Measurements from ENCODE around the gene GLIS2.
"Not testable (repeated sequence)": the region's sequence is repeated elsewhere in the genome, so short reads cannot be mapped to it uniquely, and the experiment has no call there.

The GLIS2 gene

DNA sequence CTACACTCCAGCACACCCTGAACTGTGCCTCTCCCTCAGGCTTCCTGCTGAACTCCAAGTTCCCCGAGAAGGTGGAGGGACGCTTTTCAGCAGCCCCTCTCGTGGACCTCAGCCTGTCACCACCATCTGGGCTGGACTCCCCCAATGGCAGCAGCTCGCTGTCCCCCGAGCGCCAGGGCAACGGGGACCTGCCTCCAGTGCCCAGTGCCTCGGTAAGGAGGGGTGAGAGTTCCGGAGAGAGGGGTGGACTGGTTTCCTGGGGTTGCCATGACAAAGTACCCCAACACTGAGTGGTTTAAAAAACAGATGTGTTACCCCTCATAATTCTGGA lies 17.4 kb downstream of the GLIS2 start:
- in situ Hi-C loops (cut with HindIII; ENCODE audit: low sequenced_read_pairs) = no loop called here

DNA sequence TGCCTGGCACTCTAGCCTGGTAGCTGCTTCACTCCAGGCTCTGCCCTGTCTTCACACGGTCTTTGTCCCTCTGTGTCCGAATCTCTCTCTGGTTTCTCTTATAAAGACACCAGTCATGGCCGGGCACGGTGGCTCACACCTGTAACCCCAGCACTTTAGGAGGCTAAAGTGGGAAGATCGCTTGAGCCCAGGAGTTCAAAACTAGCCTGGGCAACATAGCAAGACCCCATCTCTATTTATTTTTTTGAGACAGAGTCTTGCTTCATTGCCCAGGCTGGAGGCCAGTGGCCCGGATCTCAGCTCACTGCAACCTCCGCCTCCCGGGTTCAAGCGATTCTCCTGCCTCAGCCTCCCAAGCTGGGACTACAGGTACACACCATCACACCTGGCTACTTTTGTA lies 17.8 kb downstream of the GLIS2 start:
- in situ Hi-C loops (cut with HindIII; ENCODE audit: low sequenced_read_pairs) = not testable (repeated sequence)

DNA sequence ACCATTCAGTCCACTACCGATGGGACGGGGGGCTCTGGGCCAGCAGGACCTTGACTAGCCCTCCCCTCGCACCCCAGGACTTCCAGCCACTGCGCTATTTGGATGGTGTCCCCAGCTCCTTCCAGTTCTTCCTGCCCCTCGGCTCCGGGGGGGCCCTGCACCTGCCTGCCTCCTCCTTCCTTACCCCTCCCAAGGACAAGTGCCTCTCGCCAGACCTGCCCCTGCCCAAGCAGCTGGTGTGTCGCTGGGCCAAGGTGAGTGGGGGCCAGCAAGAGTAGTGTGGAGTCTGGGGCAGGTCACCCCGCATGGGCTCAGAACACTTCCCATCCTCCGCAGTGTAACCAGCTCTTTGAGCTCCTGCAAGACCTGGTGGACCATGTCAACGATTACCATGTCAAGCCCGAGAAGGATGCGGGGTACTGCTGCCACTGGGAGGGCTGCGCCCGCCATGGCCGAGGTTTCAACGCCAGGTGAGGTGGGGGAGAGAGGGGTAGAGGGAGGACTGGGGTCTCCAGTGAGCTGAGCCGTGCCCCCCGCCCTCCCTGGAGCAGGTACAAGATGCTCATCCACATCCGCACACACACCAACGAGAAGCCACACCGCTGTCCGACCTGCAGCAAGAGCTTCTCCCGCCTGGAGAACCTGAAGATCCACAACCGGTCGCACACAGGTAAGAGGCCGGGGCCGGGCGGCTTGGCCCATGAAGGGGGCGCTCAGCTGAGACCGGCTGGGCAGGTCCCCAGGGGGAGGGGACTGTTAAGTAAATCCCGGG lies 19.0 kb downstream of the GLIS2 start:
- in situ Hi-C loops (cut with HindIII; ENCODE audit: low sequenced_read_pairs) = no loop called here

DNA sequence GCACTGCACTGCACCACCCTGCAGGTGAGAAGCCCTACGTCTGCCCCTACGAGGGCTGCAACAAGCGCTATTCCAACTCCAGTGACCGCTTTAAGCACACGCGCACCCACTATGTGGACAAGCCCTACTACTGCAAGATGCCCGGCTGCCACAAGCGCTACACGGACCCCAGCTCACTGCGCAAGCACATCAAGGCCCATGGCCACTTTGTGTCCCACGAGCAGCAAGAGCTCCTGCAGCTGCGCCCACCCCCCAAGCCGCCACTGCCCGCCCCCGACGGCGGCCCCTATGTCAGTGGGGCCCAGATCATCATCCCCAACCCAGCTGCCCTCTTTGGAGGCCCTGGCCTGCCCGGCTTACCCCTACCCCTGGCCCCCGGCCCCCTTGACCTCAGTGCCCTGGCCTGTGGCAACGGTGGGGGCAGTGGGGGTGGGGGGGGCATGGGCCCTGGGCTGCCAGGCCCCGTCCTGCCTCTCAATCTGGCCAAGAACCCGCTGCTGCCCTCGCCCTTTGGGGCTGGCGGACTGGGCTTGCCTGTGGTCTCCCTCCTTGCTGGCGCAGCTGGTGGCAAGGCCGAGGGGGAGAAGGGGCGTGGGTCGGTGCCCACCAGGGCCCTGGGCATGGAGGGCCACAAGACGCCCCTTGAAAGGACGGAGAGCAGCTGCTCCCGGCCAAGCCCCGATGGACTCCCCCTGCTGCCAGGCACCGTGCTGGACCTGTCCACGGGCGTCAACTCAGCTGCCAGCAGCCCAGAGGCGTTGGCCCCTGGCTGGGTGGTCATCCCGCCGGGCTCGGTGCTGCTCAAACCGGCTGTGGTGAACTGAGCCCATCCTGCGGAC lies 21.1 kb downstream of the GLIS2 start:
- in situ Hi-C loops (cut with HindIII; ENCODE audit: low sequenced_read_pairs) = no loop called here

DNA sequence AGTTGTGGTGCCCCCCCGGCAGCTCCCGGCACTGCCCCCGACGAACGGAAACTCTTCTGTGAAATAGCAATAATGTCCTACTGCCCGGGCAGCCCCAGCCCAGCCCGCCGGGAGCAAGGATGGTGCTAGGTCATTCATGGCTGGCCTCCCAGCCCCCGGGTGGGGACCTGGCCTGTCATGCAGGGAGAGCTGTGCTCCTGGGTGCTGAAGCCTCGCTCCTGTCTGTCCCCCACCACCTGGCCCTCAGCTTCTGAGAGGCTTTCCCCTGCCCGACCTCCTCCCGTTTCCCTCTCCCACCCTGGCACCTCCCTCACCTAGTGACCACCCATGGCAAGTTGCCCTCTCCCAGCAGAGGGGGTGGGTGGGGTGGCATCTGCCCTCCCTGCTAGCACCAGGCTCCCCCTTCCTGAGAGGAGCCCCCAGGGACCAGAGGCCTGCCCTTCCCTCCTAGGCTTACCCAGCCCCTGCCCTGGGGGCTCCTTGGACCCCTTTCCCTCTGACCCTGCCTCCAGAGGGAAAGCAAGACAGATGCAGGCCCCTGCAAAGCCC lies 21.7 kb downstream of the GLIS2 start:
- in situ Hi-C loops (cut with HindIII; ENCODE audit: low sequenced_read_pairs) = no loop called here

DNA sequence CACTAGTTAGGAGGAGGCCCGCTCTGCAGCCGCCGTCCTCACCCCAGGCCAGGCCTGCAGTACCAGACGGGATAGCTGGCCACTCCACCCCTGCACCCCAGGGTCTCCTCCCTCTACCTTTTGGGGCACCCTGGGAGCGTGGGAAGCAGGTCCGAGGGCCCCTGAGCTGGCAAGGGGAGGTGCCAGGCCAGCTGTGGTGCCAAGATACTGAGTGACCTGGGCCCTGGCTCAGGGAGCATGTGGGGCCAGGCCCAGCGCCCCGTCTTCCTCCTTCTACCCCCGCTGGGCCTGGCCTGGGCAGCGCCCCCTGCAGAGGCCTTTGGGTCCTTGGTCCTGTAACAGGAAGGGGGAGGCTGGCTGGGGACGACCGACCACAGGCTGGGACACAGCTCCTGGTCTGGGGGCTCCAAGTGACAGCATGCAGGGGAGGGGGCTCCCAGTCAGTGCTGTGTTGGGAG lies 22.3 kb downstream of the GLIS2 start:
- in situ Hi-C loops (cut with HindIII; ENCODE audit: low sequenced_read_pairs) = no loop called here

DNA sequence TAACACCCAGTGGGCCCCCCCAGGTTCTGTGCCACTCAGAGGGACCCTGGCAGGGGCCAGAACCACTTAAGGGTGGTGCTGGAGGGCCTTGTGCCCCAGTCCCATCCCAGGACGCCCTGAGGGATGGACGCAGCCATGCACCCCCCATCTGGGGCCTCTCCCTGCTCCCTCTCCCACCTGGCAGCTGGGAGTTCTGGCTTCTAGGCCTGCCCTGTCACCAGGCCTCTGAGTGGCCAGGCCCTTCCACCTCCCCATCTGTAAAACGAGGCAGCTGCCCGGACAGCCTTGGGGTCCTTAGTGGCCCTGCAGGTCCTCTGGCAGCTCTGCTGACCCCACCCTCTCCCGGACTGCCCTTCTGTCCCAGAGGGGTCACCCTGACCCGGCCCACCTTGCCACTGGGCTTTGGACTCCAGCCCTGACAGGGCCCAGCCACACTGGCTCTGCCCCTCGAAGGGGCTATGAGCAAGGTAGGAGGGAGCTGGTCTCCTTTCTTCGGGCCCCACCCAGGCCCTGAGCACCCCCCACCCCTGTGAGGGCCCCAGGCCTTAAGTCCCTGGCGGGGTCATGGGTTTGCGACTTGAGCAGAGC lies 22.9 kb downstream of the GLIS2 start:
- in situ Hi-C loops (cut with HindIII; ENCODE audit: low sequenced_read_pairs) = no loop called here

DNA sequence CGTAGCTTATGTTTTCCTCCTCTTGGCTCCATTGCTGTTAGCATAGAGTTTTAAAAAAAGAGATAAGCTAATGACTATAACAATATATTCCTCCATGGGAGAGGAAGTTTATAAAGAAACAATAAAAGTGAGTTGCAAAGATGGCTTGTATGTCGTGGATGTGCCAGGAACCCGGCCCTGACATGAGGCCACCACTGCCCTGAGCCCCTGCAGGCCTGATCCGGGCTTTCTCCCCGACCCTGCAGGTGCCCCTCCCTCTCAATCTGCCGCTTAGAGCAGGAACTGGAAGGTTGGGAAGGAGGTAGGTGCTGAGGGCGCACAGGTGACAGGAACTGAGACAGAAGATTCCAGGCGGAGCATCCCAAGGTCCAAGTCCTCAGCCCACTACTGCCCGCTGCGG lies 23.6 kb downstream of the GLIS2 start:
- in situ Hi-C loops (cut with HindIII; ENCODE audit: low sequenced_read_pairs) = no loop called here

DNA sequence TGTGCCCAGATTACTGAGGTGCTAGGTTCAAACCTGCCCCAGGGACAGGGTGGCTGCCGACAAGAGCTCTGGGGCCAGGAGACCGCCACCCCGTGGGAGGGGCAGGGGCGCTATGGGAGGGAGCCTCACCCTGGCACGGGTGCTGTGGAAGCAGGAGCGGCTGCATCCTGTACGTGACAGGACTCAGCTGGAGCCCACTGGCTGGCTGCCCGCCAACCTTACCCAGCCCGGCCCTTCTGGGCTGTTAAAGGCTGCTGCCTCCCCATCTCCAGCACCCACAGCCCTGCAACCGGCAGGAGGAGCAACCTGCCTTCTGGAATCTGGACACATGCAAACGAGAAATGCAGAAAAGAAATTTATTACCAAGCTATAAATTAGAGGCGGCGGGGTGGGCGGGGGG lies 24.0 kb downstream of the GLIS2 start:
- in situ Hi-C loops (cut with HindIII; ENCODE audit: low sequenced_read_pairs) = loop anchor here (5.0 to 10.0 kb wide), 2 partner anchors 58 to 105 kb away; no protein-coding TSS in a partner anchor

DNA sequence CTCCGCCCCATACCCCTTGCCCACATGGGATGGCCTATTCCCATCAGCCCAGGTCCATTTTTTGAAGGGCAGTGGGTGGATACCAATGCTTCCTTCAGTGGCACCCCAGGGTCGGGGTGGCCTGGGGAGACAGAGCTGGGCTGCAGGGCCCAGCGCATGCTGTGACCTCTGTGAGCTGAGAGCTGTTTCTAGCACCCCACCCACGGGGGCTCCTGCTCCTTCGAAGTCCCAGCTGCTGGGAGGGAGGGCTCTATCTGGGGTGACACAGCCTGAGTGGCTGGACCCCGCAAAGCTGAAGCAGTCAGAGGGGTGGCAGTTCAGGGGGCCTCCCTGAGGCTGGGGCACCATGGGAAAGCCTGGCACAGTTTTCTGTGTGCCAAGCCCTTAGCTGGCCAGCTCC lies 24.6 kb downstream of the GLIS2 start:
- in situ Hi-C loops (cut with HindIII; ENCODE audit: low sequenced_read_pairs) = loop anchor here (5.0 to 10.0 kb wide), 2 partner anchors 58 to 104 kb away; no protein-coding TSS in a partner anchor

DNA sequence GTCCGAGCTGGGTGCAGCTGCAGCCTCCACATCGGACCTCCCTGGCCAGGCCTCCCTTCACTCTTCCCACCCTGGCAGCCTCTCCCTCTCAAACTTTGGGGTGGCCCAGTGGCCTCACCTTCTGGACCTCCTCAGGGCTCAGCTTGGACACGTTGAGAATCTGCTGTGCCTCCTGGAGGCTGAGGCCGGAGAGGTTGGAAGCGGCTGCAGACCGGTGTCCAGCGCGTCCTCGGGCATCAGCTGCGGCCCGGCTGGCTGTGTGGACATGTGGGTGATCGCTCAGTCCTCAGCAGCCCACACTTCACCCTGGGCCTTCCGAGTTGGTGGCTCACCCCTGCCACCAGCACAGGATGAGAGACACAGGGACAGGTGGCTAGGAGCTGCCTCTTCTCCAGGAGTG lies 25.4 kb downstream of the GLIS2 start:
- in situ Hi-C loops (cut with HindIII; ENCODE audit: low sequenced_read_pairs) = loop anchor here (5.0 to 10.0 kb wide), 2 partner anchors 59 to 104 kb away; no protein-coding TSS in a partner anchor

DNA sequence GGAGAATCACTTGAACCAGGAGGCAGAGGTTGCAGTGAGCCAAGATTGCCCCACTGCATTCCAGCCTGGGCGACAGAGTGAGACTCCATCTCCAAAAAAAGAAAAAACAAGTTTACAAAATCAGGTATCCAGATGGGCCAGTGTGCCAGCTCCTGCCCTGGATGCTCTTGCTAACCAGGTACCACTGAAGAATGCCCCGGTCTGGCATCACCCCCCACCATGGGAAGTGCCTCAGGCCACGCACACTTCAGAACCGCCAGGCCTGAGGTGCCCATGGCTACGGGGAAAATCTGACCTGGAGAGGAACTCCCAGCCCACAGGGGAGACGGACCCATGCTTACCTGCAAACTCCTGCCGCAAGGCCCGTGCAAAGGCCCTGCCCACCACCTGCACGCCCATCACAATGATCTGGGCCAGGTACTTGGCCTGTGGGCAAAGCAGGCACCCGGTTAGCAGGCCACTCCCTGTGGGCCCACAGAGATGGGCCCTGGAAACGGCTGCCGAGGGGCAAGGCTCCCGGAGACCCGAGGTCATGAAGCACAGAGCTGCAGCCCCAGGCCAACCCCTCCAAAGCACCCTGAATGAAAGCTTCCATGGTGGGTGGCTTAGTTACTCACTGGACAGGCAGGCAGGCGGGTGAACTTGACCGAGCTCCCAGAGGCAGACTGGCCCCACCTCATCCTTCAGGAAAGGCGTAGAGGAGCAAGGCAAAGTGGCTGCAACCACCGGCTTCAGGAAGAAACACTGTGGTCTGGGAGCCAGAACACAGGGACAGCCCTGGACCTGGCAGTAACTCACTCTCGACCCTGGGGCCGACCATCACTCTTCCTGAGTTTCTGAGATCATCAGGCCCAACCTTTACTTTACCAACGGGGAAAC lies 27.2 kb downstream of the GLIS2 start:
- in situ Hi-C loops (cut with HindIII; ENCODE audit: low sequenced_read_pairs) = loop anchor here (5.0 to 10.0 kb wide), 2 partner anchors 61 to 102 kb away; no protein-coding TSS in a partner anchor

DNA sequence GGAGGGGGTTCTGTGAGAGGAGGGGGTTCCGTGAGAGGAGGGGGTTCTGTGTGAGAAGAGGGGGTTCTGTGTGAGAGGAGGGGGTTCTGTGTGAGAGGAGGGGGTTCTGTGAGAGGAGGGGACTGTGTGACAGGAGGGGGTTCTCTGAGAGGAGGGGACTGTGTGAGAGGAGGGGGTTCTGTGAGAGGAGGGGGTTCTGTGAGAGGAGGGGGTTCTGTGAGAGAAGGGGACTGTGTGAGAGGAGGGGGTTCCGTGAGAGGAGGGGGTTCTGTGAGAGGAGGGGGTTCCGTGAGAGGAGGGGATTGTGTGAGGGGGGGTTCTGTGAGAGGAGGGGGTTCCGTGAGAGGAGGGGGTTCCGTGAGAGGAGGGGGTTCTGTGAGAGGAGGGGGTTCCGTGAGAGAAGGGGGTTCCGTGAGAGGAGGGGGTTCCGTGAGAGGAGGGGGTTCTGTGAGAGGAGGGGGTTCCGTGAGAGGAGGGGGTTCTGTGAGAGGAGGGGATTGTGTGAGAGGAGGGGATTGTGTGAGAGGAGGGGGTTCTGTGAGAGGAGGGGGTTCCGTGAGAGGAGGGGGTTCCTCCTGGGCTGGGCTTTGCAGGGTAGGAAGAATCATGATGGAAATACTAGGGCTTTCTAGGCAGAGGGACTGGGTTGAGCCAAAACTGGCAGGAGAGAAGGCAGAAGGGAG lies 28.6 kb downstream of the GLIS2 start:
- in situ Hi-C loops (cut with HindIII; ENCODE audit: low sequenced_read_pairs) = loop anchor here (5.0 to 10.0 kb wide), 2 partner anchors 62 to 100 kb away; no protein-coding TSS in a partner anchor

DNA sequence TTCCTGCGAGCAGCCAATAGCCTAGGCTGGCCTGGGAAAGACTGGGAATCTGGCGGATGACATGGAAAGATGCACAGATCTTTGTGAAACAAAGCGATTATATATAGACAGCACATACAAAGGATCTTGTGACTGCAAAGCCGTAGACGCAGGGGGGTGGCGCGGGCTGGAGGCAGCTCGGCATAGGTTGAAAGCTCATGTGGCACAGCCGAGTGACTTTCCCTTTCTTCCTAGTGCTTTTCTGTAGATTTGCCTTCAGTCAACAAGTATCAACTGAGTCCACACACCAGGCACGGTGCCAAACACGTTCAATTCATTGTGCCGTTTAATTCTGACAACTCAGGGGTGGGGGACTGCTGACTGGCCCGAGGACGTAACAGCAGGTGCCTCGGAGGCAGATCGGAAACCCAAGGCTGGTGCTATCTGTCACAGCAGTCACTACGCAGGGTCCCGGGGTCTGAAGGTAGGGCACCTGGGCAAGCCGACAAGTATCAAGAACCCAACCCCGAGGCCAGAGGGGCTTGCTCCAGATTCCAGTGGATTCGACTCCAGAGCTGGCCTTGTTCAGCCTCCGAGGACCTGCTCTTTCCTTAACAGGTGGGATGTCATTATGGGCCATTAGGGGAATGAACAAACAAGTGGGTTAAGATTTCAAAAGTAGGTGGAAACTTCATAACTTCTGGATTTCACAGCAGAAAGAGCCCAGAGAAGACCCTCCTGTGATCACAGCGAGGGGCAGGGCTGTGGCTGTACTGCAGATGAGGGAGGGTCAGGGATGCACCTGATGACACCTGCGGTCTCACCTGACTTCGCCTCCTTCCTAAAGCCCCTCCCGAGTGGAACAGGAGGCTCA lies 29.3 kb downstream of the GLIS2 start:
- in situ Hi-C loops (cut with HindIII; ENCODE audit: low sequenced_read_pairs) = loop anchor here (5.0 to 10.0 kb wide), 2 partner anchors 63 to 100 kb away; no protein-coding TSS in a partner anchor

DNA sequence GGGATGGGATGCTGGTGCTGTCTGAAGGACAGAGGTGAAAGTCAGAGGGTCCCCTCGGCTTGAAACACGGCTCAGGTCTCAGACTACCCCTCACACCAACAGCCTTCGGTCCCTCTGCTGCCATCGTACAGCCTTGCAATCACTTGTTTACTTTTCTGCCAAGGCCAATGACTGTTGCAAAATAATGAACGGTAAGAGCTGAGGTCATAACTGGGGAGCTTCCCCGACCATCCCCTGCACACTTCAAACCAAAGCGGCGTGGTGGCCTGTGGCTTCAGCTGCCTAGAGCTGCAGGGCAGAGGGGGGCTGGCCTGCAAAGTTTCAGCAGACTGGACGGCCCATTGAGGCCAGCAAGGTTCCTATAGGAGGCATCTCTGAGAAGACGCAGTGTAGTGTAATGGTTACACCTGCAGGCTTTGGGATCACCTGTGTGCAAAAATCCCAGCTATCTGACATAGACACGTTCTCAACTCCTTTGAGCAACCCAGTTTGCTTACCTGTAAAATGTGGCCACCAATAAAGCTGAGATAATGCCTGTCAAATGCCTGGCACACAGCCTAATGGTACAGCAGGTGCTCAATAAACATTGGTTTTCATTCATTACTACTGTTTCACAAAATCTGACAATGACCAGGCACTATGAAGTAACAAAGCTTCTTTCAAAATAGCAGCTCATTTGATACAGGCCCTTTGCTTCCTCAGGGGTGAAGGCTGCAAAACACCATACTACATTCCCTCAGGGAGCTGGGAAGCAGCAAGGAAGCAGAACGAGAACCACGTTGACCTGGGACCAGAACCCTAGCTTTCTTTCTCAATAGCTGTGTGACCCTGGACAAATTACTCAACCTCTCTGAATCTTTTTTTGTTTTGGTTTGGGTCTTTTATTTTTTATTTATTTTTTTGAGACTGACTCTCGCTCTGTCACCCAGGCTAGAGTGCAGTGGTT lies 30.2 kb downstream of the GLIS2 start:
- in situ Hi-C loops (cut with HindIII; ENCODE audit: low sequenced_read_pairs) = loop anchor here (10.0 kb wide), 1 partner anchor 99 kb away; no protein-coding TSS in a partner anchor

DNA sequence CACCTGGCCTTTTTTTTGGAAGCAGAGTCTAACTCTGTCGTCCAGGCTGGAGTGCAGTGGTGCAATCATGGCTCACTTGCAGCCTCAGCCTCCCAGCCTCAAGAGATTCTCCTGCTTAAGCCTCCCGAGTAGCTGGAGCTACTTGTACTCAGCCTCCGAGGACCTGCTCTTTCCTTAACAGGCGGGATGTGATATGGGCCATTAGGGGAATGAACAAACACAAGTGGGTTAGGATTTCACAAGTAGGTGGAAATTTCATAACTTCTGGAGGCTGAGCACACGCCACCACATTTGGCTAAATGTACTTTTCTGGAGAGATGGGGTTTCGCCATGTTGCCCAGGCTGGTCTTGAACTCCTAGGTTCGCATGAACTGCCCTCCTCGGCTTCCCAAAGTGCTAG lies 31.1 kb downstream of the GLIS2 start:
- in situ Hi-C loops (cut with HindIII; ENCODE audit: low sequenced_read_pairs) = loop anchor here (10.0 kb wide), 1 partner anchor 98 kb away; no protein-coding TSS in a partner anchor
